Endothelial cell of umbilical vein (primary cell): ENCODE measurements around the gene HMGCS2. TPM values are rescaled to one million over a fixed set of nuclear protein-coding genes. Genes with fewer than 3 reads are reported as not detected.

Experiments used
- BruUV-seq: library from RNA; stranded (reverse); fragments of 400-500 nt; replicated peaks from 2 replicates; lab custom pipeline; 2021; lab: Mats Ljungman, UMichigan
- CTCF ChIA-PET: fragments of 300-600, 350-600 bp; sonication (Branson Sonifier 250); formaldehyde crosslinking; loops from one replicate; lab custom pipeline; 2021; ENCODE audit warnings: antibody characterized with exemption, inconsistent platforms; lab: Charles Lee
- POLR2A ChIA-PET: fragments of 300-600, 350-600 bp; sonication (Branson Sonifier 250); formaldehyde crosslinking; loops from one replicate; lab custom pipeline; 2021; ENCODE audit warnings: antibody characterized with exemption, inconsistent platforms; lab: Charles Lee
- DNase-seq: peaks from one replicate; pipeline ENCODE4 v3.0.0-alpha.2; 2011; ENCODE audit warnings: low read depth, low spot score
- FAIRE-seq: peaks from 2 replicates; lab custom pipeline; 2011; peaks lifted over from hg19 to GRCh38; lab: Jason Lieb, UNC
- H2AFZ ChIP-seq: 2 replicates; pipeline ENCODE4 v1.6.0; 2012; ENCODE audit warnings: low read depth, low read length, control low read depth, inconsistent platforms
- H3K27ac ChIP-seq: 2 replicates; pipeline ENCODE4 v1.5.1; 2011; ENCODE audit warnings: low read depth, mild to moderate bottlenecking, control low read depth, low read length, moderate library complexity; ENCODE audit not compliant: insufficient read depth
- H3K27me3 ChIP-seq, 2 experiments: 2 replicates each; pipeline versions ENCODE4 v1.6.0 to v1.6.1; 2011; ENCODE audit warnings: low read length in 2 of 2, mixed read lengths in 1 of 2; ENCODE audit not compliant: control insufficient read depth in 2 of 2, insufficient read depth in 2 of 2
- H3K36me3 ChIP-seq, 2 experiments: 2 replicates in 1 of 2; 3 replicates in 1 of 2; pipeline ENCODE4 v1.5.1; 2011; ENCODE audit warnings: low read length in 2 of 2, mild to moderate bottlenecking in 1 of 2, moderate library complexity in 1 of 2; ENCODE audit not compliant: control insufficient read depth in 2 of 2, insufficient read depth in 2 of 2; ENCODE audit errors: extremely low read depth in 1 of 2
- H3K4me1 ChIP-seq: 3 replicates; pipeline ENCODE4 v1.5.1; 2011; ENCODE audit warnings: mild to moderate bottlenecking, low read length; ENCODE audit not compliant: control insufficient read depth, insufficient read depth; ENCODE audit errors: extremely low read depth
- H3K4me2 ChIP-seq: 2 replicates; pipeline ENCODE4 v1.6.1; 2011; ENCODE audit warnings: low read length, control low read depth, mixed read lengths; ENCODE audit not compliant: insufficient read depth
- H3K4me3 ChIP-seq, 3 experiments: fragments of 200-600 bp in 1 of 3; sonication (generic), shearing (Covaris generic) in 1 of 3; replicated peaks in 1 of 3; 2 replicates each; pipeline ENCODE4 v1.5.1; 2011 to 2016; ENCODE audit warnings: control low read depth in 3 of 3, low read length in 3 of 3, mild to moderate bottlenecking in 2 of 3, inconsistent platforms in 1 of 3, low read depth in 1 of 3, moderate library complexity in 1 of 3; ENCODE audit not compliant: insufficient read depth in 1 of 3
- H3K79me2 ChIP-seq: 2 replicates; pipeline ENCODE4 v1.6.0; 2012; ENCODE audit warnings: low read length, inconsistent platforms; ENCODE audit not compliant: control insufficient read depth, insufficient read depth
- H3K9ac ChIP-seq: replicated peaks from 2 replicates; pipeline ENCODE3; 2011; ENCODE audit warnings: low read length, control low read depth; ENCODE audit not compliant: insufficient read depth; ENCODE audit errors: extremely low read depth
- H3K9me1 ChIP-seq: replicated peaks from 3 replicates; pipeline ENCODE4 v1.6.0; 2011; ENCODE audit warnings: mild to moderate bottlenecking, low read length; ENCODE audit not compliant: control insufficient read depth, insufficient read depth; ENCODE audit errors: extremely low read depth
- H3K9me3 ChIP-seq: replicated peaks from 2 replicates; pipeline ENCODE4 v1.5.1; 2012; ENCODE audit warnings: low read length, inconsistent platforms; ENCODE audit not compliant: control insufficient read depth, insufficient read depth
- H4K20me1 ChIP-seq: replicated peaks from 2 replicates; pipeline ENCODE3; 2011; ENCODE audit warnings: mild to moderate bottlenecking, low read length; ENCODE audit not compliant: control insufficient read depth, insufficient read depth; ENCODE audit errors: extremely low read depth
- CTCF ChIP-seq, 2 donors: IDR thresholded peaks; 1 replicate in 1 of 2; 2 replicates in 1 of 2; pipeline ENCODE4 v1.5.1; 2011; ENCODE audit warnings: low read length in 2 of 2, mild to moderate bottlenecking in 2 of 2, moderate library complexity in 2 of 2, control low read depth in 1 of 2, inconsistent platforms in 1 of 2, low read depth in 1 of 2; ENCODE audit not compliant: insufficient read depth in 1 of 2; ENCODE audit errors: extremely low read depth in 1 of 2
- EZH2 ChIP-seq: IDR thresholded peaks from 2 replicates; pipeline ENCODE4 v1.6.1; 2012; ENCODE audit warnings: borderline replicate concordance, low read depth, mild to moderate bottlenecking, moderate library complexity, low read length, inconsistent platforms; ENCODE audit not compliant: severe bottlenecking
- FOS ChIP-seq: IDR thresholded peaks from 2 replicates; pipeline ENCODE4 v1.6.1; 2011; ENCODE audit warnings: mild to moderate bottlenecking, low read length, moderate library complexity, borderline replicate concordance; ENCODE audit not compliant: insufficient read depth
- GATA2 ChIP-seq: IDR thresholded peaks from 2 replicates; pipeline ENCODE4 v1.7.0; 2011; ENCODE audit warnings: low read depth, mild to moderate bottlenecking, moderate library complexity, mixed read lengths, low read length; ENCODE audit not compliant: insufficient read length, insufficient read depth
- JUN ChIP-seq: IDR thresholded peaks from 2 replicates; pipeline ENCODE4 v1.6.1; 2011; ENCODE audit warnings: borderline replicate concordance, low read depth; ENCODE audit not compliant: insufficient read length, insufficient read depth
- MAX ChIP-seq: IDR thresholded peaks from 2 replicates; pipeline ENCODE4 v1.6.1; 2011; ENCODE audit not compliant: insufficient read depth, insufficient read length
- MYC ChIP-seq: IDR thresholded peaks from one replicate; pipeline ENCODE4 v1.6.1; 2011; ENCODE audit warnings: mild to moderate bottlenecking, low read depth, low read length
- POLR2A ChIP-seq: IDR thresholded peaks from 2 replicates; pipeline ENCODE4 v1.6.1; 2012; ENCODE audit warnings: low read depth, mild to moderate bottlenecking, control low read depth, low read length
- POLR2AphosphoS5 ChIP-seq: IDR thresholded peaks from 2 replicates; pipeline ENCODE4 v1.6.1; 2012; ENCODE audit warnings: low read depth, mild to moderate bottlenecking, control low read depth, low read length, moderate library complexity; ENCODE audit not compliant: insufficient read depth
- dilution Hi-C: fragments of 300-500 bp; cut with MboI; formaldehyde crosslinking; loops from one replicate; pipeline ENCODE4 v1.15.0; 2019; ENCODE audit warnings: low sequenced_read_pairs; ENCODE audit not compliant: extremely low pct_ligation_motif_present
- intact Hi-C: fragments of 100-400 bp; cut with micrococcal nuclease; formaldehyde crosslinking; loops from one replicate; pipeline ENCODE4 v1.10.0; 2022
- polyA plus RNA-seq, 4 experiments: library from polyadenylated mRNA; depleted of rRNA in 3 of 4; stranded (reverse) in 3 of 4; unstranded in 1 of 4; fragments of >200 nt; gene quantifications; 2 replicates each; pipeline versions ENCODE4 v1.2.1 to v1.2.3, GENCODE V29; 2011 to 2012; ENCODE audit warnings: missing spikeins in 1 of 4
- total RNA-seq: library from RNA; stranded (reverse); gene quantifications from 2 replicates; pipeline ENCODE4 v1.2.3, GENCODE V29; 2021

The HMGCS2 gene
- total and polyA plus RNA-seq, 2 donors (not counting 3 experiments of a cell fraction or from before 2014, with no cell fraction given) = not detected

GRCh38 chr1:119764220-119764619 is 4.5 kb downstream of the HMGCS2 start:
- Histone ChIP-seq H3K36me3 (no peaks in the 10 kb centered on the region), H2AFZ (no peak overlapping the region), H3K9me1 (no peaks in the 10 kb centered on the region), H3K27ac (no peak overlapping the region), H3K27me3 (peaks cover 5 to 14% of the 10 kb centered on the region in 2 experiments), H3K4me1 (no peaks in the 10 kb centered on the region), H4K20me1 (no peaks in the 10 kb centered on the region), H3K9me3 (no peaks in the 10 kb centered on the region), H3K4me3 (no peak overlapping the region), H3K79me2 (no peaks in the 10 kb centered on the region), H3K4me2 (no peak overlapping the region), H3K9ac (no peak overlapping the region)
- intact Hi-C loops (no loop called here), dilution Hi-C loops (no loop called here)
- FAIRE-seq (no peak), DNase-seq (no peak)
- POLR2A ChIA-PET = no interaction called here
- CTCF ChIA-PET = no interaction called here
- BruUV-seq = no TSS peak
- no peak for TF ChIP-seq MAX
- no peak for TF ChIP-seq POLR2AphosphoS5
- no peak for TF ChIP-seq GATA2
- TF ChIP-seq FOS = no peak

- no peaks in the 10 kb centered on the region for H4K20me1 ChIP-seq
- H3K4me2 ChIP-seq = no peak overlapping the region
- H2AFZ ChIP-seq = no peak overlapping the region
- dilution Hi-C loops = no loop called here
- H3K4me3 ChIP-seq = no peak overlapping the region
- intact Hi-C loops = no loop called here
- CTCF ChIA-PET = no interaction called here
- no peaks in the 10 kb centered on the region for H3K79me2 ChIP-seq
- no TSS peak for BruUV-seq
- FAIRE-seq = no peak
- H3K9me3 ChIP-seq = no peaks in the 10 kb centered on the region
- H3K36me3 ChIP-seq = no peaks in the 10 kb centered on the region
- DNase-seq = no peak
- no peaks in the 10 kb centered on the region for H3K9me1 ChIP-seq
- POLR2A ChIA-PET = no interaction called here
- peaks cover 10% of the 10 kb centered on the region in 2 experiments for H3K27me3 ChIP-seq
- H3K27ac ChIP-seq = no peak overlapping the region
- H3K9ac ChIP-seq = no peak overlapping the region
- TF ChIP-seq GATA2 (no peak), MAX (no peak), JUN (no peak), MYC (no peak), FOS (no peak), CTCF (IDR thresholded peaks at IDR 0.05; ENCODE audit: extremely low read depth in 1 of 2, insufficient read depth in 1 of 2, low read depth in 1 of 2, low read length in 2 of 2) (no peak), EZH2 (no peak), POLR2A (no peak), POLR2AphosphoS5 (no peak)
- no peaks in the 10 kb centered on the region for H3K4me1 ChIP-seq
These were observed 5.8 kb downstream of the HMGCS2 start for GRCh38 chr1:119762953-119763352.
